GM10266 (cell line): ENCODE results near the gene ARHGAP44.

ENCODE experiments used
- DNase-seq: peaks from one replicate; pipeline ENCODE4 v3.0.0; 2012; ENCODE audit errors: extremely low spot score
- TF ChIP-seq, protein P1 (sequence below): IDR thresholded peaks from 2 replicates; pipeline ENCODE4 v1.5.1; 2012; ENCODE audit warnings: mild to moderate bottlenecking, low read depth; ENCODE audit not compliant: control insufficient read depth, insufficient read depth; ENCODE audit errors: missing control alignments

Gene ARHGAP44, protein sequence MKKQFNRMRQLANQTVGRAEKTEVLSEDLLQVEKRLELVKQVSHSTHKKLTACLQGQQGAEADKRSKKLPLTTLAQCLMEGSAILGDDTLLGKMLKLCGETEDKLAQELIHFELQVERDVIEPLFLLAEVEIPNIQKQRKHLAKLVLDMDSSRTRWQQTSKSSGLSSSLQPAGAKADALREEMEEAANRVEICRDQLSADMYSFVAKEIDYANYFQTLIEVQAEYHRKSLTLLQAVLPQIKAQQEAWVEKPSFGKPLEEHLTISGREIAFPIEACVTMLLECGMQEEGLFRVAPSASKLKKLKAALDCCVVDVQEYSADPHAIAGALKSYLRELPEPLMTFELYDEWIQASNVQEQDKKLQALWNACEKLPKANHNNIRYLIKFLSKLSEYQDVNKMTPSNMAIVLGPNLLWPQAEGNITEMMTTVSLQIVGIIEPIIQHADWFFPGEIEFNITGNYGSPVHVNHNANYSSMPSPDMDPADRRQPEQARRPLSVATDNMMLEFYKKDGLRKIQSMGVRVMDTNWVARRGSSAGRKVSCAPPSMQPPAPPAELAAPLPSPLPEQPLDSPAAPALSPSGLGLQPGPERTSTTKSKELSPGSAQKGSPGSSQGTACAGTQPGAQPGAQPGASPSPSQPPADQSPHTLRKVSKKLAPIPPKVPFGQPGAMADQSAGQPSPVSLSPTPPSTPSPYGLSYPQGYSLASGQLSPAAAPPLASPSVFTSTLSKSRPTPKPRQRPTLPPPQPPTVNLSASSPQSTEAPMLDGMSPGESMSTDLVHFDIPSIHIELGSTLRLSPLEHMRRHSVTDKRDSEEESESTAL

DNA sequence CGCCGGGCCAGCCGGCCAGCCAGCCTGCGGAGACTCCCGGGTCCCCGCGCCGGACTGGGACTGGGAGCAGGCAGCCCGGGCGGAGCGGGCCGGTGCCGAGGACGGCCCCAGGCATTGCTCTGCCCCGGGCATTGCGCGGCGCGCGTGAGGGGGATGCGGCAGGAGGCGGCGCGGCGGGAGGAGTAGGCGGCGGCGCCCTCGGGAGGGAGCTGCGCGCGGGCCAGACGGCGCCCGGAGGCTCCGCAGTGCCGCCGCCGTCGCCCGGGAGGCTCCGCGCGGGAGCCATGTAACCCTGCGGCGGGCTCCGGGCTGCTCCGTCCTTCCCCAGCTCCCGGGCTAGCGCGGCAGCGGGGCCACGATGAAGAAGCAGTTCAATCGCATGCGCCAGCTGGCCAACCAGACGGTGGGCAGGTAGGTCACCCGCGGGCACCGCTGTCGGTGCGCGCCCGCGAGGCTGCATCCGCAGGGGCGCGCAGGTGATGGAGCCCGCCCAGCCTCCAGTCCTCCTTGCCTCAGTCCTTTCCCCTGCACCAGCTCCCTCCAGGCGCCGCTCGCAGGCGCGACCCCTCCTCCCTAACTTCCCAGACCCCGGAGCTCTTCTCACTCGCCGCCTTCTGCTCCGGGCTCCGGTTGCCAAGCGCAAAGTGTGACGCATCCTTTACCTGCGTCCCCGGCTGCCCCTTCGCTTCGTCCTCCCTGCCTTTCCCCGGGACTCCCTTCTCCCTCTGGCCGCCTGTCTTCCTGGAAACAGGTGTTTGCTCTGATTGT, at the start of gene ARHGAP44:
TSS of gene ARHGAP44 (plus strand) at position 18 of the 768 bp plus-strand sequence. CDS start at position 359, 341 bp downstream.
- no peak for DNase-seq
- TF ChIP-seq, protein P1, sequence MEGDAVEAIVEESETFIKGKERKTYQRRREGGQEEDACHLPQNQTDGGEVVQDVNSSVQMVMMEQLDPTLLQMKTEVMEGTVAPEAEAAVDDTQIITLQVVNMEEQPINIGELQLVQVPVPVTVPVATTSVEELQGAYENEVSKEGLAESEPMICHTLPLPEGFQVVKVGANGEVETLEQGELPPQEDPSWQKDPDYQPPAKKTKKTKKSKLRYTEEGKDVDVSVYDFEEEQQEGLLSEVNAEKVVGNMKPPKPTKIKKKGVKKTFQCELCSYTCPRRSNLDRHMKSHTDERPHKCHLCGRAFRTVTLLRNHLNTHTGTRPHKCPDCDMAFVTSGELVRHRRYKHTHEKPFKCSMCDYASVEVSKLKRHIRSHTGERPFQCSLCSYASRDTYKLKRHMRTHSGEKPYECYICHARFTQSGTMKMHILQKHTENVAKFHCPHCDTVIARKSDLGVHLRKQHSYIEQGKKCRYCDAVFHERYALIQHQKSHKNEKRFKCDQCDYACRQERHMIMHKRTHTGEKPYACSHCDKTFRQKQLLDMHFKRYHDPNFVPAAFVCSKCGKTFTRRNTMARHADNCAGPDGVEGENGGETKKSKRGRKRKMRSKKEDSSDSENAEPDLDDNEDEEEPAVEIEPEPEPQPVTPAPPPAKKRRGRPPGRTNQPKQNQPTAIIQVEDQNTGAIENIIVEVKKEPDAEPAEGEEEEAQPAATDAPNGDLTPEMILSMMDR, result no peak

DNA sequence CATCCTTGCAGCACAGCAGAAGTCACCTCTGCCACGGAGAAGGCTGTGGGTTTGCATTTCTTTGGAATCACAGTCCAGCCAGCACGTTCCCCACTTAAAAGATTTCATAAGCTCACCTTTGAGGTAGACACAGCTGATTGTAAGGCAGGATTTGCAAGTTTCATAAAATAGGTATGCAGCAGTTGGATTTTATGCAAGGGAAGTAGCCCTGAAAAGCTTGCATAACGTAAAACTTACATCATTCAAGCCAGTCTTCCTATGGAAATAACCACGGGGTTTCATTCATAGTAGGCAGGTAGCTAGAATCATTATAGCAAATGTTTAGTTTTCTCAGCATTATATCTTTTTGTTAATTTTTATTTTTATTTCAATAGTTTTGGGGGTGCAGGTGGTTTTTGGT, 49.8 kb upstream of the ARHGAP44 start:
- no peak for DNase-seq
- TF ChIP-seq, protein P1, result no peak

DNA sequence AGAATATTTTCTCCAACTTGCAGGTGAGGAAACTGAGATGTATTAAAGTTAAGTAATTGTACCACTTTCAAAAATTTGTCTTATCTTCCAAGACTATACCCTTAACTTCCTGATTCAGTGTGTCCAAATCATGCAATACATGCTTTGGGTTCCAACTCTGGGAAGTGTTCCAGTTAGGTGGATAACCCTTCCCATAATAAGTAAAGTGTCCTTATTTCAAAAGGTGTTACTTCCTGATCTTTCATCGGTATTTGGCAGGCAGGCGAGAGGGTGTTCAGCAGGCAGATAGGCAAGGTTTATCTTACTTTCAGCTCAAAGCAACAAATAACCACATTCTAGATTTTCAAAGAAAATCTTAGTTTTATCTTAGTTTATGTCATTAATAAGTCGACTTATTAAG, 46.3 kb upstream of the ARHGAP44 start:
- DNase-seq, result no peak
- TF ChIP-seq, protein P1, result no peak

DNA sequence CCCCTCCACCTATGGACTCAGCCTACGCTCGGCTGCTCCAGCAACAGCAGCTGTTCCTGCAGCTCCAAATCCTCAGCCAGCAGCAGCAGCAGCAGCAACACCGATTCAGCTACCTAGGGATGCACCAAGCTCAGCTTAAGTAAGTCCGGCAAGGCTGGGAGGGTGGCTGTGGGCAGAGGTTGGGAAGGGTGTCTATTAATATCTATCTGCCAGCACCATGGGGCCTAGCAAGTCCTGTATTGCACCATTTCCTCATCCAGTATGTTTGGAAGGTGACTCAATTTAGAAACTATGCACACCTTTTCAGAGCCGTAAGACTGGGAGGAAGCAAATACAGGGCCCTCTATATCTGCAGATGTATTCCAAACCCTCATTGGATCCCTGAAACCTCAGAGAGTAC, 45.0 kb upstream of the ARHGAP44 start:
- TF ChIP-seq, protein P1, result no peak
- no peak for DNase-seq

DNA sequence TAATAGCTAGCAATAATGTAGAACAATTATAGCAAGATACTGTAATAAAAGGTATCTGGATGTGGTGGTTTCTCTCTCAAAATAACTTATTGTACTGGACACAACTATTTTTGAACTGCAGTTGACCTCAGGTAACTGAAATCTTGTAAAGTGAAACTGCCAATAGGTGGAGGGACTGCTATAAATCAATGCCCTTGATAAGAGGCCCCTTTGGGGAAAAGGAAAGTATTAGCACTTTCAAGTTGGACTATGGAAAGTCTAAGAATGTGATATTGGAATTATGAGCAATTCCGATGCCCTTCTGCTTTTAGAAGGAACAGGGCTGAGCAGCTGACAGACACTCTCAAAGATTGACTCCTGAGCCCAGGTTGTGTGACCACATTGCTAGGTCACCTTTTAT, 44.5 kb upstream of the ARHGAP44 start:
- TF ChIP-seq, protein P1, result no peak
- DNase-seq, result no peak

DNA sequence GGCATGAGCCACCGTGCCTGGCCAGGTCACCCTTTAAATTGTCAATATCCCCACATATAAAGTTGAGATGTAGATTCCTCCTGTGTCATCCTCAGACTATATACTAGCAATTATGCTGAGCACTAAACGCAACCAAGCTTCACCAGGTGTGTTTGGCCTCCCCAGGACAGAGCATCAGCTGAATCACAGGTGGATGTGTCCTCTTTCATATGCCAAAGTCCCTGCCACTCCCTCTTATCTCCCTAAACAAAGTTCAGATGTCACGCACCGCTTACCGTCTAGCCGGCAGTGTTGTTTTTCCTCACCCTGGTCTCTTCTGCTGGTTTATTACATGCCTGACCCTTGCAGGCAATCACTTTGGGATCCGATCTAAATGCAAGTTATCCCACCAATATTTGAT, 43.8 kb upstream of the ARHGAP44 start:
- TF ChIP-seq, protein P1, result no peak
- no peak for DNase-seq
